NT2/D1 (cell line): ENCODE measurements around the gene PRDM7.

Experiments used
- SUZ12 ChIP-seq: IDR thresholded peaks from 2 replicates; pipeline ENCODE4 v1.6.1; 2011; ENCODE audit not compliant: insufficient read length, insufficient read depth; ENCODE audit errors: extremely low read depth
- YY1 ChIP-seq: IDR thresholded peaks from 2 replicates; pipeline ENCODE4 v1.6.1; 2011; ENCODE audit not compliant: insufficient read length, insufficient read depth
- ZNF274 ChIP-seq: IDR thresholded peaks from 2 replicates; pipeline ENCODE4 v1.6.1; 2011; ENCODE audit warnings: mild to moderate bottlenecking, low read depth, low read length

DNA sequence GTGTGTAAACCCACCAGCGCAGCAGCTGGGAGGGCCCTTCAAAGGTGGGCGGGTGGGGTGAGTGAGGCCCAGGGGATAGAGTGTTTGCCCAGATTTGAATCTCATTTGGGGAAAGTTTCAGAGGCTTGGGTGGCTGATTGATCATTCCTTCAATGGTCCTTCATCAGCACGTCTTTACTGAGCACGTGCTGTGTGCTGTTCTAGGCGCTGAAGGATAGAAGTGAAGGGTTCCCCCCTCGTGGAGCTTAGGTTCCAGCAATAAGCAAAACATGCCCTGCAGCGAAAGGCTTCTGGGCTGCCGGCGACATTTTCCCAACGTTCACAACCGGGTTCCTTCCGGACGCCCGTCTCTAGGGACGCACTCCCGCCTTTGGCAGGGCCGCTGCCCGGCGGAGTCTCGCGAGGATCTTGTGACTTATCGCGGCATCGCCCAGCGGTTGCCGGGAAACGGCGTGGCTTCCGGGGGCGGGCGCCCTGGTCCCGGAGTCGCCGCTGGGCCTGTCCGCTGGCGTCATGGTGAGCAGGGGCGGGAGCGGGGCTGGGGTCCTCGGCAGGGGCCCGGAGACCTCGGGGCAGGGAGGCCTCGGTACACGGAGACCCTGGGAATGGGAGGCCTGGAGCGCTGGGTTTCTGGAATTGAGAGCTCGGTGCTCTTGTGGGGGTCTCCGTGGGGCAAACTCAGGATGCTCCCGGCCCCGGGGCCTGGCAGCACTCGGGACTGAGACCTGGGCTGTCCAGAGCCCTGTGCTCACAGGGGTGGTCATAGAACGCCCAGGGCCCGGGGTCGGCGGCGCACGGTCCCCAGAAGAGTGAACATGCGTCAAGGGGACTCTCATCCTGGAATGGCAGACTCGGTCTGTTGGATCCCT lies 54.7 kb downstream of the PRDM7 start:
- TF ChIP-seq SUZ12 = no peak
- no peak for TF ChIP-seq YY1
- no peak for TF ChIP-seq ZNF274
